ENCODE data around the gene ZFC3H1. TPM values are rescaled to one million over a fixed set of nuclear protein-coding genes. Genes with fewer than 3 reads are reported as not detected.

The ZFC3H1 gene
- total and polyA plus RNA-seq, 9 of the 15 experiments (the other 6 are each of a cell fraction or from before 2014, with no cell fraction given), result 14.8 to 80.5 (median 22.1) TPM

DNA sequence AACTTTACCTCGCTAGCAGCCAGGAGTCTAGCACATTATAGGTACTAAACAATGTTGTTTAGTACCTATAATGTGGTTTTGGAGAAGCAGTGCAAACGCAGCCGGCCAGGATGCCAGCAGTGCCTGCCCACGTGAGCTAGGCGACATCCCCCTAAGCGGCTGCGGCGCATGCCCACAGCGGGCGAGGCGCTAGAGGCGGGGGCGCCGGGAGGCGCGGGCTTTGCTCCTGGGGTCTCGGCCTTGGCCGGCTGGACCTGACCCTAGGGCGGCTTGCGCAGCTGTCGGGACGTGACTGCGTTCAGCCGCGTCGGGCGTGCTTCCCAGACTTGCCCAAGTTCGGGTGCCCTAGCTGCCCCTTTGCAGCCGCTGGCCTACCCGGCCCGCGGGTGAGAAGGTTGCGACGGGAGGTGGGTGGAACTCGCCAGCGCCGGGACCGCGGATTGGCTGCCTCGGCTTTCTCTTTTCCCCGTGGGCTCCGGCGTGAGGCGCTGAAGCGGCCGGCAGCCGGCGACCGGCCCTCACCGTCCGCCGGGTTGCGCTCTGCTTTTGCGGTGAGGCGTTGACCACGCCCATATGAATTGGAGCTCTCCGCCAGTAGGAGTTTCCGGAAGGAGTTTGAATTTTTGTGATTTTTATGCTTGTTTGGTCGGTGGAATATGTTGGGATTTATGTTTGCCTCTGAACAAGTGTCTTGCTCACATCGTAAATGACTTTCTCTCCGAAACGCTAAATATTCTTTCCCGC is 22.4 kb upstream of the ZFC3H1 start, which contains the start of gene TMEM19 (continued):
- TF ChIP-seq ZFP36 (IDR thresholded peaks at IDR 0.05; ENCODE audit: low read depth, low read length, partially characterized antibody) (no peak), TARDBP (IDR thresholded peaks at IDR 0.05) (0 out of 2 replicates have a peak, but pooled peaks have one; percentile 74), PHTF2 (CRISPR knock-in tag; IDR thresholded peaks at IDR 0.05) (no peak), RBM39 (optimal IDR thresholded peaks at IDR 0.05; ENCODE audit: low read depth, low read length) (no peak), RBM25 (IDR thresholded peaks at IDR 0.05; ENCODE audit: low read depth, low read length, severe bottlenecking) (peak; percentile 57), BRD4 (IDR thresholded peaks at IDR 0.05) (no peak), PURB (CRISPR knock-in tag; IDR thresholded peaks at IDR 0.05; ENCODE audit: low read depth) (no peak), GATAD2B (IDR thresholded peaks at IDR 0.05; ENCODE audit: borderline replicate concordance) (peak; percentile 55; the same call in 1 of the 2 replicates), L3MBTL2 (IDR thresholded peaks at IDR 0.05) (peak; percentile 95), HMGN3 (IDR thresholded peaks at IDR 0.05; ENCODE audit: borderline replicate concordance, extremely low read depth, insufficient read length, low read depth, low read length) (peak; percentile 84), MYBL2 (IDR thresholded peaks at IDR 0.05; ENCODE audit: low read depth) (peak; percentile 92), MYBL2 (CRISPR knock-in tag; IDR thresholded peaks at IDR 0.05; ENCODE audit: borderline replicate concordance) (no peak)
- TF ChIP-seq, protein P1, sequence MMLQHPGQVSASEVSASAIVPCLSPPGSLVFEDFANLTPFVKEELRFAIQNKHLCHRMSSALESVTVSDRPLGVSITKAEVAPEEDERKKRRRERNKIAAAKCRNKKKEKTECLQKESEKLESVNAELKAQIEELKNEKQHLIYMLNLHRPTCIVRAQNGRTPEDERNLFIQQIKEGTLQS (IDR thresholded peaks at IDR 0.05), result no peak
- TF ChIP-seq, protein P1 (CRISPR knock-in tag; conservative IDR thresholded peaks at IDR 0.05), result no peak
- TF ChIP-seq, protein P2, sequence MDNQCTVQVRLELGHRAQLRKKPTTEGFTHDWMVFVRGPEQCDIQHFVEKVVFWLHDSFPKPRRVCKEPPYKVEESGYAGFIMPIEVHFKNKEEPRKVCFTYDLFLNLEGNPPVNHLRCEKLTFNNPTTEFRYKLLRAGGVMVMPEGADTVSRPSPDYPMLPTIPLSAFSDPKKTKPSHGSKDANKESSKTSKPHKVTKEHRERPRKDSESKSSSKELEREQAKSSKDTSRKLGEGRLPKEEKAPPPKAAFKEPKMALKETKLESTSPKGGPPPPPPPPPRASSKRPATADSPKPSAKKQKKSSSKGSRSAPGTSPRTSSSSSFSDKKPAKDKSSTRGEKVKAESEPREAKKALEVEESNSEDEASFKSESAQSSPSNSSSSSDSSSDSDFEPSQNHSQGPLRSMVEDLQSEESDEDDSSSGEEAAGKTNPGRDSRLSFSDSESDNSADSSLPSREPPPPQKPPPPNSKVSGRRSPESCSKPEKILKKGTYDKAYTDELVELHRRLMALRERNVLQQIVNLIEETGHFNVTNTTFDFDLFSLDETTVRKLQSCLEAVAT (IDR thresholded peaks at IDR 0.05), result peak in 1 of 2 experiments; percentile 54; a peak in 1 of 4 replicates
- TF ChIP-seq, protein P3, sequence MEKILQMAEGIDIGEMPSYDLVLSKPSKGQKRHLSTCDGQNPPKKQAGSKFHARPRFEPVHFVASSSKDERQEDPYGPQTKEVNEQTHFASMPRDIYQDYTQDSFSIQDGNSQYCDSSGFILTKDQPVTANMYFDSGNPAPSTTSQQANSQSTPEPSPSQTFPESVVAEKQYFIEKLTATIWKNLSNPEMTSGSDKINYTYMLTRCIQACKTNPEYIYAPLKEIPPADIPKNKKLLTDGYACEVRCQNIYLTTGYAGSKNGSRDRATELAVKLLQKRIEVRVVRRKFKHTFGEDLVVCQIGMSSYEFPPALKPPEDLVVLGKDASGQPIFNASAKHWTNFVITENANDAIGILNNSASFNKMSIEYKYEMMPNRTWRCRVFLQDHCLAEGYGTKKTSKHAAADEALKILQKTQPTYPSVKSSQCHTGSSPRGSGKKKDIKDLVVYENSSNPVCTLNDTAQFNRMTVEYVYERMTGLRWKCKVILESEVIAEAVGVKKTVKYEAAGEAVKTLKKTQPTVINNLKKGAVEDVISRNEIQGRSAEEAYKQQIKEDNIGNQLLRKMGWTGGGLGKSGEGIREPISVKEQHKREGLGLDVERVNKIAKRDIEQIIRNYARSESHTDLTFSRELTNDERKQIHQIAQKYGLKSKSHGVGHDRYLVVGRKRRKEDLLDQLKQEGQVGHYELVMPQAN (IDR thresholded peaks at IDR 0.05; ENCODE audit: borderline replicate concordance), result peak; percentile 8; the same call in 1 of the 2 replicates
- TF ChIP-seq, protein P4, sequence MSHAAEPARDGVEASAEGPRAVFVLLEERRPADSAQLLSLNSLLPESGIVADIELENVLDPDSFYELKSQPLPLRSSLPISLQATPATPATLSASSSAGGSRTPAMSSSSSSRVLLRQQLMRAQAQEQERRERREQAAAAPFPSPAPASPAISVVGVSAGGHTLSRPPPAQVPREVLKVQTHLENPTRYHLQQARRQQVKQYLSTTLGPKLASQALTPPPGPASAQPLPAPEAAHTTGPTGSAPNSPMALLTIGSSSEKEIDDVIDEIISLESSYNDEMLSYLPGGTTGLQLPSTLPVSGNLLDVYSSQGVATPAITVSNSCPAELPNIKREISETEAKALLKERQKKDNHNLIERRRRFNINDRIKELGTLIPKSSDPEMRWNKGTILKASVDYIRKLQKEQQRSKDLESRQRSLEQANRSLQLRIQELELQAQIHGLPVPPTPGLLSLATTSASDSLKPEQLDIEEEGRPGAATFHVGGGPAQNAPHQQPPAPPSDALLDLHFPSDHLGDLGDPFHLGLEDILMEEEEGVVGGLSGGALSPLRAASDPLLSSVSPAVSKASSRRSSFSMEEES (CRISPR knock-in tag; IDR thresholded peaks at IDR 0.05), result no peak
- TF ChIP-seq, protein P5, sequence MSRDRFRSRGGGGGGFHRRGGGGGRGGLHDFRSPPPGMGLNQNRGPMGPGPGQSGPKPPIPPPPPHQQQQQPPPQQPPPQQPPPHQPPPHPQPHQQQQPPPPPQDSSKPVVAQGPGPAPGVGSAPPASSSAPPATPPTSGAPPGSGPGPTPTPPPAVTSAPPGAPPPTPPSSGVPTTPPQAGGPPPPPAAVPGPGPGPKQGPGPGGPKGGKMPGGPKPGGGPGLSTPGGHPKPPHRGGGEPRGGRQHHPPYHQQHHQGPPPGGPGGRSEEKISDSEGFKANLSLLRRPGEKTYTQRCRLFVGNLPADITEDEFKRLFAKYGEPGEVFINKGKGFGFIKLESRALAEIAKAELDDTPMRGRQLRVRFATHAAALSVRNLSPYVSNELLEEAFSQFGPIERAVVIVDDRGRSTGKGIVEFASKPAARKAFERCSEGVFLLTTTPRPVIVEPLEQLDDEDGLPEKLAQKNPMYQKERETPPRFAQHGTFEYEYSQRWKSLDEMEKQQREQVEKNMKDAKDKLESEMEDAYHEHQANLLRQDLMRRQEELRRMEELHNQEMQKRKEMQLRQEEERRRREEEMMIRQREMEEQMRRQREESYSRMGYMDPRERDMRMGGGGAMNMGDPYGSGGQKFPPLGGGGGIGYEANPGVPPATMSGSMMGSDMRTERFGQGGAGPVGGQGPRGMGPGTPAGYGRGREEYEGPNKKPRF (IDR thresholded peaks at IDR 0.05; ENCODE audit: low read depth, low read length), result no peak

Measured in K562 (cell line).